Measurements from ENCODE around the gene GPR52.

GPR52 gene

GRCh38 chr1:174445351-174445750 is 2.4 kb upstream of the GPR52 start:
- TF ChIP-seq CTCF (IDR thresholded peaks at IDR 0.05; ENCODE audit: low read depth, low read length) (no peak), POLR2A (IDR thresholded peaks at IDR 0.05; ENCODE audit: extremely low read depth, insufficient read length) (no peak), MAX (IDR thresholded peaks at IDR 0.05; ENCODE audit: low read depth, low read length) (no peak), MYC (IDR thresholded peaks at IDR 0.05; ENCODE audit: low read depth, low read length) (no peak)
- DNase-seq (ENCODE audit: low read depth) = no peak
- no peak overlapping the region for H3K4me3 ChIP-seq (ENCODE audit: low read depth, low read length)

- no peak for DNase-seq (ENCODE audit: low read depth)
- TF ChIP-seq POLR2A (IDR thresholded peaks at IDR 0.05; ENCODE audit: extremely low read depth, insufficient read length) (no peak), CTCF (IDR thresholded peaks at IDR 0.05; ENCODE audit: low read depth, low read length) (no peak), MYC (IDR thresholded peaks at IDR 0.05; ENCODE audit: low read depth, low read length) (no peak), MAX (IDR thresholded peaks at IDR 0.05; ENCODE audit: low read depth, low read length) (no peak)
- H3K4me3 ChIP-seq (ENCODE audit: low read depth, low read length) = no peak overlapping the region
Observed at GRCh38 chr1:174445817-174446216, 1.9 kb upstream of the GPR52 start.

GRCh38 chr1:174448531-174448883 is 743 bp downstream of the GPR52 start:
- no peak for DNase-seq (ENCODE audit: low read depth)

GRCh38 chr1:174448974-174449373 is 1.2 kb downstream of the GPR52 start:
- no peak overlapping the region for H3K4me3 ChIP-seq (ENCODE audit: low read depth, low read length)
- no peak for DNase-seq (ENCODE audit: low read depth)
- TF ChIP-seq POLR2A (IDR thresholded peaks at IDR 0.05; ENCODE audit: extremely low read depth, insufficient read length) (no peak), CTCF (IDR thresholded peaks at IDR 0.05; ENCODE audit: low read depth, low read length) (no peak), MYC (IDR thresholded peaks at IDR 0.05; ENCODE audit: low read depth, low read length) (no peak), MAX (IDR thresholded peaks at IDR 0.05; ENCODE audit: low read depth, low read length) (no peak)

More at GRCh38 chr1:174448531-174448883, 743 bp downstream of the GPR52 start:
- H3K4me3 ChIP-seq (ENCODE audit: low read depth, low read length) = no peak overlapping the region
- TF ChIP-seq CTCF (IDR thresholded peaks at IDR 0.05; ENCODE audit: low read depth, low read length) = no peak

GRCh38 chr1:174451408-174451807 is 3.6 kb downstream of the GPR52 start:
- H3K4me3 ChIP-seq (ENCODE audit: low read depth, low read length) = no peak overlapping the region
- TF ChIP-seq MYC (IDR thresholded peaks at IDR 0.05; ENCODE audit: low read depth, low read length) (no peak), CTCF (IDR thresholded peaks at IDR 0.05; ENCODE audit: low read depth, low read length) (no peak), POLR2A (IDR thresholded peaks at IDR 0.05; ENCODE audit: extremely low read depth, insufficient read length) (no peak), MAX (IDR thresholded peaks at IDR 0.05; ENCODE audit: low read depth, low read length) (no peak)
- DNase-seq (ENCODE audit: low read depth) = no peak

- TF ChIP-seq MAX (IDR thresholded peaks at IDR 0.05; ENCODE audit: low read depth, low read length) (no peak), CTCF (IDR thresholded peaks at IDR 0.05; ENCODE audit: low read depth, low read length) (no peak)
Observed at GRCh38 chr1:174465855-174466254, 18.1 kb downstream of the GPR52 start.

More at GRCh38 chr1:174465855-174466254, 18.1 kb downstream of the GPR52 start:
- H3K4me3 ChIP-seq (ENCODE audit: low read depth, low read length) = no peak overlapping the region
- no peak for DNase-seq (ENCODE audit: low read depth)
